Measurements from ENCODE around the gene ST7.
A peak's percentile ranks its signal among the peaks of the same experiment; 100 is the strongest.

ST7 gene

GRCh38 chr7:116920359-116920758 lies 32.9 kb upstream of the ST7 start:
- CTCF ChIA-PET = interaction anchor here (1.3 kb wide), 1 partner anchor 10 kb away, joined by 5 read pairs; no protein-coding TSS in a partner anchor
- TF ChIP-seq FOXK2 (IDR thresholded peaks at IDR 0.05) = no peak
- TF ChIP-seq L3MBTL2 (conservative IDR thresholded peaks at IDR 0.05) = no peak
- no peak for TF ChIP-seq FOXM1 (IDR thresholded peaks at IDR 0.05; ENCODE audit: borderline replicate concordance)
- TF ChIP-seq SUZ12 (IDR thresholded peaks at IDR 0.05) = no peak
- TF ChIP-seq CTBP1 (IDR thresholded peaks at IDR 0.05; ENCODE audit: borderline replicate concordance) = no peak
- no peak for TF ChIP-seq BHLHE40 (IDR thresholded peaks at IDR 0.05; ENCODE audit: borderline replicate concordance)
- TF ChIP-seq LEF1 (IDR thresholded peaks at IDR 0.05; ENCODE audit: borderline replicate concordance) = no peak
- no peak for TF ChIP-seq FOXA1 (IDR thresholded peaks at IDR 0.05)
- TF ChIP-seq SP1 (IDR thresholded peaks at IDR 0.05) = no peak
- no peak for TF ChIP-seq TARDBP (IDR thresholded peaks at IDR 0.05)
- no peak for TF ChIP-seq ZNF384 (IDR thresholded peaks at IDR 0.05)
- no peak for TF ChIP-seq ELF4 (IDR thresholded peaks at IDR 0.05)
- no peak for TF ChIP-seq PKNOX1 (IDR thresholded peaks at IDR 0.05)
- TF ChIP-seq NFRKB (IDR thresholded peaks at IDR 0.05) = no peak
- TF ChIP-seq HDGF (IDR thresholded peaks at IDR 0.05; ENCODE audit: borderline replicate concordance) = no peak
- no peak for TF ChIP-seq ARNT (IDR thresholded peaks at IDR 0.05)
- DNase-seq (ENCODE audit: extremely low spot score) = no peak
- POLR2A ChIA-PET = no interaction called here

- ChIA-PET POLR2A (interaction anchor here (0.8 kb wide), 1 partner anchor 35 kb away, joined by 3 read pairs; no protein-coding TSS in a partner anchor), CTCF (no interaction called here)
- no peak for TF ChIP-seq SUZ12 (IDR thresholded peaks at IDR 0.05)
- no peak for TF ChIP-seq PKNOX1 (IDR thresholded peaks at IDR 0.05)
- no peak for TF ChIP-seq FOXA1 (IDR thresholded peaks at IDR 0.05)
- TF ChIP-seq FOXK2 (IDR thresholded peaks at IDR 0.05) = no peak
- TF ChIP-seq HDGF (IDR thresholded peaks at IDR 0.05; ENCODE audit: borderline replicate concordance) = no peak
- no peak for TF ChIP-seq TARDBP (IDR thresholded peaks at IDR 0.05)
- no peak for TF ChIP-seq FOXM1 (IDR thresholded peaks at IDR 0.05; ENCODE audit: borderline replicate concordance)
- TF ChIP-seq ZNF384 (IDR thresholded peaks at IDR 0.05) = no peak
- DNase-seq (ENCODE audit: extremely low spot score) = no peak
Observed at GRCh38 chr7:116922545-116922944, 30.8 kb upstream of the ST7 start.

GRCh38 chr7:116924741-116925140 lies 28.6 kb upstream of the ST7 start:
- no peak for DNase-seq (ENCODE audit: extremely low spot score)
- ChIA-PET POLR2A (no interaction called here), CTCF (no interaction called here)
- TF ChIP-seq NFRKB (IDR thresholded peaks at IDR 0.05) = no peak
- no peak for TF ChIP-seq ARNT (IDR thresholded peaks at IDR 0.05)
- TF ChIP-seq LEF1 (IDR thresholded peaks at IDR 0.05; ENCODE audit: borderline replicate concordance) = no peak
- TF ChIP-seq CTBP1 (IDR thresholded peaks at IDR 0.05; ENCODE audit: borderline replicate concordance) = no peak
- TF ChIP-seq HDGF (IDR thresholded peaks at IDR 0.05; ENCODE audit: borderline replicate concordance) = no peak
- no peak for TF ChIP-seq ZNF384 (IDR thresholded peaks at IDR 0.05)
- TF ChIP-seq SUZ12 (IDR thresholded peaks at IDR 0.05) = no peak
- no peak for TF ChIP-seq FOXA1 (IDR thresholded peaks at IDR 0.05)
- TF ChIP-seq BHLHE40 (IDR thresholded peaks at IDR 0.05; ENCODE audit: borderline replicate concordance) = no peak
- TF ChIP-seq ELF4 (IDR thresholded peaks at IDR 0.05) = no peak
- no peak for TF ChIP-seq FOXK2 (IDR thresholded peaks at IDR 0.05)
- no peak for TF ChIP-seq PKNOX1 (IDR thresholded peaks at IDR 0.05)

GRCh38 chr7:116929021-116929420 lies 24.3 kb upstream of the ST7 start:
- ChIA-PET POLR2A (interaction anchor here (1.0 to 1.8 kb wide), 2 partner anchors 18 to 198 kb away, joined by 3 to 4 read pairs; no protein-coding TSS in a partner anchor), CTCF (interaction anchor here (1.9 to 2.5 kb wide), 2 partner anchors 13 to 198 kb away, joined by 7 to 14 read pairs; no protein-coding TSS in a partner anchor)
- no peak for DNase-seq (ENCODE audit: extremely low spot score)
- no peak for TF ChIP-seq LEF1 (IDR thresholded peaks at IDR 0.05; ENCODE audit: borderline replicate concordance)
- no peak for TF ChIP-seq SP1 (IDR thresholded peaks at IDR 0.05)
- no peak for TF ChIP-seq FOXA1 (IDR thresholded peaks at IDR 0.05)
- TF ChIP-seq HDGF (IDR thresholded peaks at IDR 0.05; ENCODE audit: borderline replicate concordance) = no peak
- TF ChIP-seq ARNT (IDR thresholded peaks at IDR 0.05) = no peak
- no peak for TF ChIP-seq TARDBP (IDR thresholded peaks at IDR 0.05)
- no peak for TF ChIP-seq BHLHE40 (IDR thresholded peaks at IDR 0.05; ENCODE audit: borderline replicate concordance)
- no peak for TF ChIP-seq FOXM1 (IDR thresholded peaks at IDR 0.05; ENCODE audit: borderline replicate concordance)
- TF ChIP-seq NFRKB (IDR thresholded peaks at IDR 0.05) = no peak
- TF ChIP-seq PKNOX1 (IDR thresholded peaks at IDR 0.05) = no peak
- TF ChIP-seq SUZ12 (IDR thresholded peaks at IDR 0.05) = no peak
- no peak for TF ChIP-seq L3MBTL2 (conservative IDR thresholded peaks at IDR 0.05)

- CTCF ChIA-PET = interaction anchor here (0.6 to 2.5 kb wide), 9 partner anchors 10 to 197 kb away, joined by 3 to 14 read pairs (median 4); partner anchors contain the start of gene CAPZA2
- DNase-seq (ENCODE audit: extremely low spot score) = peak; percentile 82
- TF ChIP-seq SUZ12 (IDR thresholded peaks at IDR 0.05) (no peak), HDGF (IDR thresholded peaks at IDR 0.05; ENCODE audit: borderline replicate concordance) (no peak), TARDBP (IDR thresholded peaks at IDR 0.05) (no peak), FOXA1 (IDR thresholded peaks at IDR 0.05) (no peak), CTBP1 (IDR thresholded peaks at IDR 0.05; ENCODE audit: borderline replicate concordance) (peak; percentile 4; the same call in 1 of the 2 replicates), L3MBTL2 (conservative IDR thresholded peaks at IDR 0.05) (no peak)
- POLR2A ChIA-PET = interaction anchor here (1.8 kb wide), 1 partner anchor 197 kb away, joined by 4 read pairs; no protein-coding TSS in a partner anchor
Observed at GRCh38 chr7:116929914-116930913, 23.1 kb upstream of the ST7 start.

Measured in HEK293T (cell line).